K562 (cell line): ENCODE data around the gene RNU6-1. TPM values are rescaled to one million over a fixed set of nuclear protein-coding genes. Genes with fewer than 3 reads are reported as not detected.

Experiments used
- ATF1 ChIP-seq, 2 experiments: fragments of 450-650 bp in 1 of 2; IDR thresholded peaks; 2 replicates each; pipeline ENCODE4 v1.6.1; 2016; ENCODE audit warnings: missing compliant biosample characterization in 1 of 2, missing genetic modification characterization in 1 of 2
- BCLAF1 ChIP-seq, 2 experiments: fragments of 450-650 bp in 1 of 2; IDR thresholded peaks; 2 replicates each; pipeline ENCODE4 v1.6.1; 2011 to 2017; ENCODE audit warnings: low read depth in 2 of 2, antibody characterized with exemption in 1 of 2, borderline replicate concordance in 1 of 2, low read length in 1 of 2, mild to moderate bottlenecking in 1 of 2, mixed read lengths in 1 of 2; ENCODE audit not compliant: control insufficient read depth in 1 of 2
- CCAR2 ChIP-seq: fragments of 200-400 bp; formaldehyde crosslinking; IDR thresholded peaks from 2 replicates; pipeline ENCODE4 v1.6.1; 2017; ENCODE audit warnings: mild to moderate bottlenecking, low read depth, low read length
- MXD1 ChIP-seq: fragments of 250-450 bp; sonication (Bioruptor Pico); IDR thresholded peaks from 2 replicates; pipeline ENCODE4 v1.8.0; 2021; ENCODE audit warnings: borderline replicate concordance, mild to moderate bottlenecking, moderate library complexity; ENCODE audit not compliant: poor library complexity, severe bottlenecking
- NCOR1 ChIP-seq: fragments of 450-650 bp; IDR thresholded peaks from 2 replicates; pipeline ENCODE4 v1.6.1; 2016; ENCODE audit warnings: mild to moderate bottlenecking, moderate library complexity
- PHTF2 ChIP-seq: fragments of 250-450 bp; sonication (Bioruptor Pico); IDR thresholded peaks from 2 replicates; pipeline ENCODE4 v1.5.0; 2021; ENCODE audit warnings: mild to moderate bottlenecking
- RFX1 ChIP-seq: fragments of 450-650 bp; IDR thresholded peaks from 2 replicates; pipeline ENCODE4 v1.6.1; 2016; ENCODE audit warnings: mild to moderate bottlenecking, moderate library complexity
- RHOXF2B ChIP-seq: fragments of 250-450 bp; sonication (Bioruptor Pico); conservative IDR thresholded peaks from 2 replicates; pipeline ENCODE4 v1.5.1; 2021
- SNAPC5 ChIP-seq: fragments of 250-450 bp; sonication (Bioruptor Pico); IDR thresholded peaks from 2 replicates; pipeline ENCODE4 v1.8.0; 2021; ENCODE audit warnings: moderate library complexity, mild to moderate bottlenecking, inconsistent platforms
- STAG1 ChIP-seq: sonication (generic); formaldehyde crosslinking; IDR thresholded peaks from 2 replicates; pipeline ENCODE4 v1.5.0; 2020; ENCODE audit warnings: missing genetic modification reagents, borderline replicate concordance
- THRA ChIP-seq: fragments of 450-650 bp; IDR thresholded peaks from 2 replicates; pipeline ENCODE4 v1.6.1; 2017; ENCODE audit warnings: mild to moderate bottlenecking, moderate library complexity
- THRB ChIP-seq: fragments of 450-650 bp; formaldehyde crosslinking; conservative IDR thresholded peaks from 2 replicates; pipeline ENCODE4 v1.4.0; 2022; ENCODE audit warnings: mild to moderate bottlenecking, missing genetic modification characterization
- TRIM28 ChIP-seq: fragments of 450-650 bp; IDR thresholded peaks from 2 replicates; pipeline ENCODE4 v1.6.1; 2017
- ZNF398 ChIP-seq: fragments of 250-450 bp; sonication (Bioruptor Pico); IDR thresholded peaks from 2 replicates; pipeline ENCODE4 v1.8.0; 2021; ENCODE audit warnings: moderate library complexity, mild to moderate bottlenecking, inconsistent platforms
- ZNF518B ChIP-seq: fragments of 250-450 bp; sonication (Bioruptor Pico); IDR thresholded peaks from 2 replicates; pipeline ENCODE4 v1.5.0; 2021; ENCODE audit warnings: mild to moderate bottlenecking, moderate library complexity
- polyA plus RNA-seq, 8 experiments: library from polyadenylated mRNA; depleted of rRNA in 4 of 8; stranded (reverse) in 5 of 8; unstranded in 3 of 8; fragments of >200 nt; fragmentation: Nextera tagmentation in 2 of 8; fragmentation: Illumina TruSeq in 1 of 8; extraction: Ambion mirVana in 2 of 8; extraction: Trizol in 1 of 8; gene quantifications; 2 replicates each; pipeline versions ENCODE4 v1.2.1 to v1.2.3, GENCODE V29; 2011 to 2014; ENCODE audit warnings: inconsistent platforms in 1 of 8, missing spikeins in 1 of 8
- total RNA-seq, 7 experiments: library from RNA; depleted of rRNA in 6 of 7; stranded (reverse); fragments of >200 nt in 6 of 7; fragmentation: Illumina TruSeq in 2 of 7; extraction: Trizol in 2 of 7; gene quantifications; 2 replicates each; pipeline versions ENCODE4 v1.2.1 to v1.2.3, GENCODE V29; 2011 to 2021; ENCODE audit warnings: low replicate concordance in 1 of 7

Gene RNU6-1
- total and polyA plus RNA-seq, 9 of the 15 experiments (the other 6 are each of a cell fraction or from before 2014, with no cell fraction given), result not detected

GRCh38 chr15:67884514-67885174 is 44.8 kb upstream of the RNU6-1 start (continued):
- TF ChIP-seq BCLAF1 (IDR thresholded peaks at IDR 0.05; ENCODE audit: borderline replicate concordance in 1 of 2, control insufficient read depth in 1 of 2, low read depth in 2 of 2, low read length in 1 of 2), result no peak
- TF ChIP-seq NCOR1, result peak; percentile 66
- no peak for TF ChIP-seq RHOXF2B (CRISPR knock-in tag)
- TF ChIP-seq RFX1, result peak; percentile 38; the same call in 1 of the 2 replicates
- no peak for TF ChIP-seq SNAPC5 (CRISPR knock-in tag)
- no peak for TF ChIP-seq STAG1
- no peak for TF ChIP-seq ATF1 (CRISPR knock-in tag; IDR thresholded peaks at IDR 0.05)
- peak; percentile 46; the same call in 1 of the 2 replicates for TF ChIP-seq ATF1 (tag; IDR thresholded peaks at IDR 0.05)
- TF ChIP-seq THRB, result no peak
- no peak for TF ChIP-seq MXD1 (CRISPR knock-in tag)
- no peak for TF ChIP-seq ZNF518B
- TF ChIP-seq ZNF398 (CRISPR knock-in tag), result no peak
- no peak for TF ChIP-seq THRA
- TF ChIP-seq CCAR2, result no peak
- no peak for TF ChIP-seq TRIM28
- TF ChIP-seq PHTF2 (CRISPR knock-in tag), result no peak
